ENCODE measurements around the gene SUSD3. TPM values are rescaled to one million over a fixed set of nuclear protein-coding genes. Genes with fewer than 3 reads are reported as not detected.
A peak's percentile ranks its signal among the peaks of the same experiment; 100 is the strongest.

The SUSD3 gene
- total RNA-seq, 1 donor from 2014 or later = 0.26 TPM

GRCh38 chr9:93107825-93108161, 49.3 kb downstream of the SUSD3 start:
- H3K27me3 ChIP-seq (ENCODE audit: control insufficient read depth, insufficient read depth, low read length) = no peaks in the 10 kb centered on the region
- H3K4me3 ChIP-seq (ENCODE audit: low read depth, low read length) = no peak overlapping the region
- H3K36me3 ChIP-seq (ENCODE audit: control insufficient read depth, insufficient read depth, low read length) = peaks cover 17% of the 10 kb centered on the region
- FAIRE-seq (no peak), DNase-seq (ENCODE audit: low read depth) (no peak)
- TF ChIP-seq CTCF (IDR thresholded peaks at IDR 0.05; ENCODE audit: insufficient read depth, low read length, severe bottlenecking) = no peak

- Histone ChIP-seq H3K4me3 (ENCODE audit: low read depth, low read length) (no peak overlapping the region), H3K36me3 (ENCODE audit: control insufficient read depth, insufficient read depth, low read length) (peaks cover 17% of the 10 kb centered on the region), H3K27me3 (ENCODE audit: control insufficient read depth, insufficient read depth, low read length) (no peaks in the 10 kb centered on the region)
- no peak for TF ChIP-seq CTCF (IDR thresholded peaks at IDR 0.05; ENCODE audit: insufficient read depth, low read length, severe bottlenecking)
- DNase-seq (ENCODE audit: low read depth) (no peak), FAIRE-seq (no peak)
Observed at GRCh38 chr9:93108291-93109041, 50.0 kb downstream of the SUSD3 start.

GRCh38 chr9:93110311-93110855, 51.9 kb downstream of the SUSD3 start:
- H3K36me3 ChIP-seq (ENCODE audit: control insufficient read depth, insufficient read depth, low read length) = peaks cover 20% of the 10 kb centered on the region
- FAIRE-seq (no peak), DNase-seq (ENCODE audit: low read depth) (no peak)
- H3K27me3 ChIP-seq (ENCODE audit: control insufficient read depth, insufficient read depth, low read length) = no peaks in the 10 kb centered on the region
- H3K4me3 ChIP-seq (ENCODE audit: low read depth, low read length) = no peak overlapping the region
- no peak for TF ChIP-seq CTCF (IDR thresholded peaks at IDR 0.05; ENCODE audit: insufficient read depth, low read length, severe bottlenecking)

GRCh38 chr9:93111001-93111370, 52.5 kb downstream of the SUSD3 start:
- FAIRE-seq (no peak), DNase-seq (ENCODE audit: low read depth) (no peak)
- Histone ChIP-seq H3K27me3 (ENCODE audit: control insufficient read depth, insufficient read depth, low read length) (no peaks in the 10 kb centered on the region), H3K4me3 (ENCODE audit: low read depth, low read length) (no peak overlapping the region), H3K36me3 (ENCODE audit: control insufficient read depth, insufficient read depth, low read length) (peaks cover 20% of the 10 kb centered on the region)
- no peak for TF ChIP-seq CTCF (IDR thresholded peaks at IDR 0.05; ENCODE audit: insufficient read depth, low read length, severe bottlenecking)

- peaks cover 20% of the 10 kb centered on the region for H3K36me3 ChIP-seq (ENCODE audit: control insufficient read depth, insufficient read depth, low read length)
Observed at GRCh38 chr9:93111371-93112115, 53.0 kb downstream of the SUSD3 start.

More at GRCh38 chr9:93111371-93112115, 53.0 kb downstream of the SUSD3 start:
- H3K4me3 ChIP-seq (ENCODE audit: low read depth, low read length) = no peak overlapping the region
- no peak for FAIRE-seq
- no peak for TF ChIP-seq CTCF (IDR thresholded peaks at IDR 0.05; ENCODE audit: insufficient read depth, low read length, severe bottlenecking)
- peak; percentile 79 for DNase-seq (ENCODE audit: low read depth)
- H3K27me3 ChIP-seq (ENCODE audit: control insufficient read depth, insufficient read depth, low read length) = no peaks in the 10 kb centered on the region
